Body of pancreas (tissue), 4 donors: Measurements from ENCODE around the gene HUS1B. TPM values are rescaled to one million over a fixed set of nuclear protein-coding genes. Genes with fewer than 3 reads are reported as not detected.

Source experiments
- ATAC-seq: fragments of 150-250 bp; one replicate; pipeline ENCODE4 v1.9.1; 2016
- DNase-seq, 4 donors: peaks; one replicate each; pipeline ENCODE4 v3.0.0-alpha.2; 2019
- H3K27ac ChIP-seq, 4 donors: fragments of 200-600 bp; sonication (generic); 1 replicate in 3 of 4; 2 replicates in 1 of 4; pipeline versions ENCODE4 v1.5.1 to v1.6.1; 2016 to 2019; ENCODE audit warnings: mild to moderate bottlenecking in 1 of 4, mixed read lengths in 1 of 4, moderate library complexity in 1 of 4
- H3K27me3 ChIP-seq, 2 donors: fragments of 200-600 bp; sonication (generic); one replicate each; pipeline ENCODE4 v1.6.0; 2016; ENCODE audit warnings: mild to moderate bottlenecking in 1 of 2
- H3K36me3 ChIP-seq, 2 donors: fragments of 200-600 bp; sonication (generic); replicated peaks in 1 of 2; 2 replicates each; pipeline ENCODE4 v1.5.1; 2016; ENCODE audit warnings: low read depth in 2 of 2; ENCODE audit not compliant: insufficient read depth in 1 of 2
- H3K4me1 ChIP-seq: fragments of 200-600 bp; sonication (generic); one replicate; pipeline ENCODE4 v1.6.0; 2016
- H3K4me3 ChIP-seq, 2 donors: fragments of 200-600 bp; sonication (generic); 1 replicate in 1 of 2; 2 replicates in 1 of 2; pipeline ENCODE4 v1.5.1; 2016 to 2019
- H3K9me3 ChIP-seq, 3 donors: fragments of 200-600 bp; sonication (generic); 1 replicate in 2 of 3; 2 replicates in 1 of 3; pipeline ENCODE4 v1.5.1; 2016
- POLR2A ChIP-seq, 3 donors: fragments of 450-650 bp; IDR thresholded peaks; one replicate each; pipeline ENCODE4 v1.6.1; 2016; ENCODE audit warnings: antibody characterized with exemption in 3 of 3, mild to moderate bottlenecking in 2 of 3
- WGBS, 2 donors: methylation state at CpG; one replicate each; pipeline ENCODE4 v1.1.5; 2017; 5-methylcytosine and 5-hydroxymethylcytosine counted together
- intact Hi-C: fragments of 100-400 bp; cut with DNase I; formaldehyde crosslinking; loops from one replicate; pipeline ENCODE4 v1.15.1; 2023
- total RNA-seq, 2 donors: library from RNA; depleted of rRNA; stranded (reverse); fragments of >200 nt; gene quantifications; one replicate each; pipeline ENCODE4 v1.1.0, GENCODE V29; 2016
- TF ChIP-seq, protein P1 (sequence below), 7 experiments: fragments of 450-650 bp in 4 of 7; fragments of 200-600 bp in 3 of 7; sonication (generic) in 3 of 7; IDR thresholded peaks; one replicate each; pipeline ENCODE4 v1.5.1; 2016 to 2019; ENCODE audit warnings: antibody characterized with exemption in 7 of 7

The HUS1B gene
- total RNA-seq, 2 donors from 2014 or later = 4.4 to 19.1 TPM

DNA sequence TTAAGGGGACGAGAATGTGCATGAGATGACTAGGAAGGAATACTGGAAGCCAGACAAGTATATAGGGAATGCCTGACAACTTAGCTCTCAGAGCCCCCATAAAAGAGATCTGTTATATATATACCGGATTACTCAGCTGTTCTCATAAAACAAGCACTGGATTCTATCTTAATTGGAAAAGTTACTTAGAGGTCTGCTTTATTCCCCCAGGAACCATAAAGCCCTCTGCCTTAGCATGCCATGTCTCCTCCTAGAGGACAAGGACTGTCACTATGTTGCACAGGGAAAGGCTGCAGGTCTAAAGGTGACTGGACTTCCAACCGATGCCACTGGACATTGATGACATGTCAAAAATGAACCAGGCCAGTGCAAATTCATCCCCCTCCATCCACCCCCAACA is 29.6 kb upstream of the HUS1B start:
- no peak overlapping the region for H3K4me3 ChIP-seq
- no peaks in the 10 kb centered on the region for H3K36me3 ChIP-seq
- no peaks in the 10 kb centered on the region for H3K9me3 ChIP-seq
- no peak overlapping the region for H3K27ac ChIP-seq
- no peak for TF ChIP-seq POLR2A (IDR thresholded peaks at IDR 0.05)
- TF ChIP-seq, protein P1, sequence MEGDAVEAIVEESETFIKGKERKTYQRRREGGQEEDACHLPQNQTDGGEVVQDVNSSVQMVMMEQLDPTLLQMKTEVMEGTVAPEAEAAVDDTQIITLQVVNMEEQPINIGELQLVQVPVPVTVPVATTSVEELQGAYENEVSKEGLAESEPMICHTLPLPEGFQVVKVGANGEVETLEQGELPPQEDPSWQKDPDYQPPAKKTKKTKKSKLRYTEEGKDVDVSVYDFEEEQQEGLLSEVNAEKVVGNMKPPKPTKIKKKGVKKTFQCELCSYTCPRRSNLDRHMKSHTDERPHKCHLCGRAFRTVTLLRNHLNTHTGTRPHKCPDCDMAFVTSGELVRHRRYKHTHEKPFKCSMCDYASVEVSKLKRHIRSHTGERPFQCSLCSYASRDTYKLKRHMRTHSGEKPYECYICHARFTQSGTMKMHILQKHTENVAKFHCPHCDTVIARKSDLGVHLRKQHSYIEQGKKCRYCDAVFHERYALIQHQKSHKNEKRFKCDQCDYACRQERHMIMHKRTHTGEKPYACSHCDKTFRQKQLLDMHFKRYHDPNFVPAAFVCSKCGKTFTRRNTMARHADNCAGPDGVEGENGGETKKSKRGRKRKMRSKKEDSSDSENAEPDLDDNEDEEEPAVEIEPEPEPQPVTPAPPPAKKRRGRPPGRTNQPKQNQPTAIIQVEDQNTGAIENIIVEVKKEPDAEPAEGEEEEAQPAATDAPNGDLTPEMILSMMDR (IDR thresholded peaks at IDR 0.05) = no peak
- H3K4me1 ChIP-seq = no peaks in the 10 kb centered on the region
- DNase-seq (no peak), ATAC-seq (no peak)
- no peaks in the 10 kb centered on the region for H3K27me3 ChIP-seq
- 78 to 86% methylated on average over 3 of the region's 3 CpGs for WGBS, 2 donors
- intact Hi-C loops = no loop called here

- DNase-seq (no peak), ATAC-seq (no peak)
- Histone ChIP-seq H3K27ac (no peak overlapping the region), H3K4me3 (no peak overlapping the region), H3K9me3 (no peaks in the 10 kb centered on the region), H3K36me3 (no peaks in the 10 kb centered on the region), H3K27me3 (no peaks in the 10 kb centered on the region), H3K4me1 (no peaks in the 10 kb centered on the region)
- intact Hi-C loops = no loop called here
- TF ChIP-seq, protein P1 (IDR thresholded peaks at IDR 0.05) = no peak
- TF ChIP-seq POLR2A (IDR thresholded peaks at IDR 0.05) = no peak
- 83 to 85% methylated on average over 6 of the region's 6 CpGs for WGBS, 2 donors
Observed at GRCh38 chr6:684831-685636, 28.1 kb upstream of the HUS1B start.

GRCh38 chr6:683742-684440 is 27.0 kb upstream of the HUS1B start:
- Histone ChIP-seq H3K9me3 (no peaks in the 10 kb centered on the region), H3K4me1 (no peaks in the 10 kb centered on the region), H3K27me3 (no peaks in the 10 kb centered on the region), H3K4me3 (no peak overlapping the region), H3K36me3 (no peaks in the 10 kb centered on the region), H3K27ac (no peak overlapping the region)
- intact Hi-C loops = no loop called here
- DNase-seq = no peak
- TF ChIP-seq, protein P1 (IDR thresholded peaks at IDR 0.05) = no peak
- no peak for TF ChIP-seq POLR2A (IDR thresholded peaks at IDR 0.05)
- ATAC-seq = no peak
- WGBS, 2 donors = 67 to 72% methylated on average over 15 of the region's 15 CpGs

- Histone ChIP-seq H3K9me3 (no peaks in the 10 kb centered on the region), H3K36me3 (no peaks in the 10 kb centered on the region), H3K4me1 (no peaks in the 10 kb centered on the region), H3K27me3 (no peaks in the 10 kb centered on the region), H3K27ac (no peak overlapping the region), H3K4me3 (no peak overlapping the region)
- ATAC-seq = no peak
- no peak for TF ChIP-seq POLR2A (IDR thresholded peaks at IDR 0.05)
- TF ChIP-seq, protein P1 (IDR thresholded peaks at IDR 0.05) = no peak
- DNase-seq = no peak
- intact Hi-C loops = no loop called here
- WGBS, 2 donors = 95 to 98% methylated on average over 5 of the region's 5 CpGs
Observed at GRCh38 chr6:680666-681340, 23.9 kb upstream of the HUS1B start.
